Caco-2 (cell line): ENCODE results near the gene LIMS2. TPM values are rescaled to one million over a fixed set of nuclear protein-coding genes. Genes with fewer than 3 reads are reported as not detected.

Experiments
- BruUV-seq: library from RNA; stranded (reverse); fragments of 400-500 nt; replicated peaks from 2 replicates; lab custom pipeline; 2021; lab: Mats Ljungman, UMichigan
- CTCF ChIA-PET: fragments of 300-600 bp; sonication (Branson Sonifier 250); formaldehyde crosslinking; loops from one replicate; lab custom pipeline; 2022; ENCODE audit warnings: antibody characterized with exemption; lab: Charles Lee
- POLR2A ChIA-PET: fragments of 300-600 bp; sonication (Branson Sonifier 250); formaldehyde crosslinking; loops from one replicate; lab custom pipeline; 2022; ENCODE audit warnings: antibody characterized with exemption; lab: Charles Lee
- DNase-seq, 2 experiments: peaks; one replicate each; pipeline versions ENCODE4 v3.0.0 to v3.0.0-alpha.2; 2020 to 2022
- H3K27me3 ChIP-seq: replicated peaks from 2 replicates; pipeline ENCODE4 v1.6.0; 2011; ENCODE audit warnings: low read length; ENCODE audit not compliant: control insufficient read depth, insufficient read depth
- H3K36me3 ChIP-seq: 2 replicates; pipeline ENCODE4 v1.5.1; 2011; ENCODE audit warnings: low read length; ENCODE audit not compliant: control insufficient read depth, insufficient read depth
- H3K4me1 ChIP-seq: fragments of 250-450 bp; sonication (Bioruptor Pico); 2 replicates; pipeline ENCODE4 v1.5.1; 2020; ENCODE audit warnings: mild to moderate bottlenecking
- H3K4me3 ChIP-seq: 2 replicates; pipeline ENCODE4 v1.5.1; 2011; ENCODE audit warnings: low read depth, mild to moderate bottlenecking, control low read depth, low read length
- H3K9me3 ChIP-seq: fragments of 250-450 bp; sonication (Bioruptor Pico); 2 replicates; pipeline ENCODE4 v1.5.1; 2020; ENCODE audit warnings: mild to moderate bottlenecking, moderate library complexity
- H3K27ac Mint-ChIP-seq: one replicate; pipeline ENCODE4 v1.8.0; 2022; ENCODE audit warnings: mixed read lengths; ENCODE audit not compliant: unreplicated experiment
- H3K27me3 Mint-ChIP-seq: one replicate; pipeline ENCODE4 v1.8.0; 2022; ENCODE audit warnings: mixed read lengths; ENCODE audit not compliant: insufficient read depth, unreplicated experiment
- H3K36me3 Mint-ChIP-seq: one replicate; pipeline ENCODE4 v1.8.0; 2022; ENCODE audit warnings: mild to moderate bottlenecking, mixed read lengths; ENCODE audit not compliant: insufficient read depth, unreplicated experiment
- H3K4me1 Mint-ChIP-seq: one replicate; pipeline ENCODE4 v1.8.0; 2022; ENCODE audit warnings: low read depth, mixed read lengths; ENCODE audit not compliant: unreplicated experiment
- H3K4me3 Mint-ChIP-seq: one replicate; pipeline ENCODE4 v1.8.0; 2022; ENCODE audit warnings: mild to moderate bottlenecking, moderate library complexity, mixed read lengths; ENCODE audit not compliant: unreplicated experiment
- H3K9me3 Mint-ChIP-seq: one replicate; pipeline ENCODE4 v1.8.0; 2022; ENCODE audit warnings: mixed read lengths; ENCODE audit not compliant: unreplicated experiment
- CTCF ChIP-seq, 2 experiments: fragments of 200-600 bp in 1 of 2; IDR thresholded peaks; 1 replicate in 1 of 2; 2 replicates in 1 of 2; pipeline versions ENCODE4 v1.5.1 to v1.8.0; 2011 to 2022; ENCODE audit warnings: antibody characterized with exemption in 1 of 2, control low read depth in 1 of 2, inconsistent platforms in 1 of 2, low read depth in 1 of 2, low read length in 1 of 2, mild to moderate bottlenecking in 1 of 2, moderate library complexity in 1 of 2; ENCODE audit not compliant: insufficient read depth in 1 of 2, severe bottlenecking in 1 of 2, unreplicated experiment in 1 of 2
- intact Hi-C: fragments of 100-400 bp; cut with micrococcal nuclease; formaldehyde crosslinking; loops from one replicate; pipeline ENCODE4 v1.10.0; 2022; ENCODE audit not compliant: unreplicated experiment
- total RNA-seq: library from RNA; stranded (reverse); gene quantifications from 2 replicates; pipeline ENCODE4 v1.2.3, GENCODE V29; 2022

The LIMS2 gene
- total RNA-seq, 1 experiment from 2014 or later: 10.0 TPM

GRCh38 chr2:127619203-127619590 is 56.1 kb downstream of the LIMS2 start:
- ChIA-PET POLR2A (no interaction called here), CTCF (no interaction called here)
- no peaks in the 10 kb centered on the region for H3K27me3 ChIP-seq
- peak in 1 of 2 experiments; percentile 18 for DNase-seq
- Mint-ChIP-seq H3K27me3 (peaks cover 2% of the 10 kb centered on the region), H3K9me3 (no peaks in the 10 kb centered on the region), H3K4me3 (no peak overlapping the region), H3K36me3 (no peaks in the 10 kb centered on the region), H3K27ac (no peak overlapping the region), H3K4me1 (no peaks in the 10 kb centered on the region)
- H3K36me3 ChIP-seq: no peaks in the 10 kb centered on the region
- no peak overlapping the region for H3K4me3 ChIP-seq
- no peak for TF ChIP-seq CTCF (IDR thresholded peaks at IDR 0.05; ENCODE audit: insufficient read depth in 1 of 2, low read depth in 1 of 2, low read length in 1 of 2, severe bottlenecking in 1 of 2, unreplicated experiment in 1 of 2)
- no peaks in the 10 kb centered on the region for H3K4me1 ChIP-seq
- no TSS peak for BruUV-seq
- no peaks in the 10 kb centered on the region for H3K9me3 ChIP-seq
- intact Hi-C loops: no loop called here

GRCh38 chr2:127618551-127619202 is 56.7 kb downstream of the LIMS2 start:
- Mint-ChIP-seq H3K4me3 (no peak overlapping the region), H3K9me3 (peaks cover 3% of the 10 kb centered on the region), H3K27me3 (peaks cover 2% of the 10 kb centered on the region), H3K4me1 (no peaks in the 10 kb centered on the region), H3K36me3 (no peaks in the 10 kb centered on the region), H3K27ac (no peak overlapping the region)
- Histone ChIP-seq H3K36me3 (no peaks in the 10 kb centered on the region), H3K27me3 (no peaks in the 10 kb centered on the region), H3K4me3 (no peak overlapping the region), H3K4me1 (no peaks in the 10 kb centered on the region), H3K9me3 (peaks cover 3% of the 10 kb centered on the region)
- DNase-seq: no peak
- POLR2A ChIA-PET: no interaction called here
- CTCF ChIA-PET: no interaction called here
- intact Hi-C loops: no loop called here
- BruUV-seq: no TSS peak
- TF ChIP-seq CTCF (IDR thresholded peaks at IDR 0.05; ENCODE audit: insufficient read depth in 1 of 2, low read depth in 1 of 2, low read length in 1 of 2, severe bottlenecking in 1 of 2, unreplicated experiment in 1 of 2): no peak

GRCh38 chr2:127615511-127616166 is 59.7 kb downstream of the LIMS2 start:
- Mint-ChIP-seq H3K4me1 (no peaks in the 10 kb centered on the region), H3K27me3 (peaks cover 8% of the 10 kb centered on the region), H3K36me3 (no peaks in the 10 kb centered on the region), H3K27ac (no peak overlapping the region), H3K9me3 (peaks cover 14% of the 10 kb centered on the region), H3K4me3 (no peak overlapping the region)
- no peaks in the 10 kb centered on the region for H3K4me1 ChIP-seq
- H3K27me3 ChIP-seq: no peaks in the 10 kb centered on the region
- no peaks in the 10 kb centered on the region for H3K36me3 ChIP-seq
- intact Hi-C loops: no loop called here
- no peak overlapping the region for H3K4me3 ChIP-seq
- BruUV-seq: no TSS peak
- peaks cover 11% of the 10 kb centered on the region for H3K9me3 ChIP-seq
- ChIA-PET POLR2A (no interaction called here), CTCF (no interaction called here)
- DNase-seq: no peak
- TF ChIP-seq CTCF (IDR thresholded peaks at IDR 0.05; ENCODE audit: insufficient read depth in 1 of 2, low read depth in 1 of 2, low read length in 1 of 2, severe bottlenecking in 1 of 2, unreplicated experiment in 1 of 2): no peak
